GM21786 (cell line): ENCODE measurements around the gene TENM3.
"Not testable (repeated sequence)": the region's sequence is repeated elsewhere in the genome, so short reads cannot be mapped to it uniquely, and the experiment has no call there.

Experiments used
- ATAC-seq: cut with Tn5 transposase; IDR thresholded peaks from one replicate; pipeline ENCODE4 v1.9.1; 2021; ENCODE audit not compliant: unreplicated experiment

TENM3 gene

DNA sequence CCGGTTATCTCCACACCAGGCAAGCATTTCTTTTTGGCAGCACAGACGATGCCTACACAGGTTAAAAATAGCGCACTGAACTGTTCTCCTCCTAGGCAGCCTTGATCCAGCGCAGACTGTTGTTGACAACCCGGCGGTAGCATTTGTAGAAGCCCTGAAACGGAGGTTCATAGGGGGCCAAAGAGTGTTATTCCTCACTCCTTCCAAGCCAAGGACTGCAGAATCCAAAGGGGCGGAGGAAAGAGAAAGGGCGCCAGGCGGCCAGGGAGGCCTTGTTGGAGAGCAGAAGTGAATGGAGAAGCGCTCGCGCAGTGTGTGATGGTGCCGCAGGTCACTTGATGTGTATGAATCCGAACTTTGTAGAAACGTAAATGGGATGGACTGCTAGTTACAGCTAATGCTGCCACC is 82.7 kb downstream of the TENM3 start:
- no peak for ATAC-seq

GRCh38 chr4:182328505-182328904 is 85.3 kb downstream of the TENM3 start:
- no peak for ATAC-seq

DNA sequence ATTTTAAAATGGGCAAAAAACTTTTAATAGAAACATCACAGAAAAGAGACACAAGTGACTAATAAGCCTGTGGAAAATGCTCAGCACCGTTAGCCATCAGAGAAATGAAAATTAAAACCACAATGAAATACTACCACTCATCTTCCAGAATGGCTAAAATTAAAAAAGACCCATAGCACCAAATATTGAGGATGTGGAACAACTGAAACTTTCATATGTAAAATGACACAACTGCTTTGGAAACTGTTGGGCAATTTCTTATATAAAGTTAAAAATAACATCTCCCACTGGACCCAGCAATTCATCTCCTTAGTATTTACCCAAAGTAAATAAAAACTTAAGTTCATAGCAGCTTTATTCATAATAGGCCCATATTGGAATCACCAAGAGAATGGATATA is 94.2 kb downstream of the TENM3 start:
- no peak for ATAC-seq

DNA sequence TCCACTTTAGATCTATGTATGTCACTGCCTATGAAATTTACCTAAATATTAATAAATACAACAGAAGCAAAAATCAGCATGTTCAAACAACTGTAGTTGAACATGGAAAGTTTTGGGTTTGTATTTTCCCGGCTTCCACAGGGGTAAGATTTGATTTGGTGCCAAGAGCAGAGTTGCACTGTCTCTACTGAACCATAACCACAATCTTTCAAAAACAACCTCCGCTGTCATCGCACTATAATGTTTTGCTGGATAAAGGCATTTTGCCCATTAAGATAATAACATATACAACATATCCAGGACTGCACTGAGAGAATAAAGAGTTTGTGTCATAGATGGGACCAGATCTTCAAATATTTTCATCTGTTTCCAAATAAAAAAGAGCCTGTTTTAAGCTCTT is 94.9 kb downstream of the TENM3 start:
- no peak for ATAC-seq

DNA sequence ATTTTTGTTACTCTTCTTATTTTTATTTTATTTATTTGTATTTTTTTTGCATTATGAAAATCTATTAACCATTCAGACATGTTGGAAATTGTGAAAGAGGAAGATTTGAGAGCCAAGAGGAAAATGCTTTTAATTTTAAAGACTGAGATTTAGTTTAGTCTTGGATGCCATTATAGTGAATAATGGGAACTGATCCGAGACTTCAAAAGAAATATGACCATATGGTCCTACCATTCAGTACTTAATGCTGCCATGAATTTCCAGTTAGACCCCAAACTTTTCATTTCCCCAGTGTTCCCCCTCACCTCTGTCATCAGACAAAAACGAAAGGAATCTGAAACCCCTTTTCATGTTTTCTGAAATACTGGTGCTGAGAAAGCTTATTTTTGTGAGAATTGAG is 95.5 kb downstream of the TENM3 start:
- ATAC-seq = no peak

DNA sequence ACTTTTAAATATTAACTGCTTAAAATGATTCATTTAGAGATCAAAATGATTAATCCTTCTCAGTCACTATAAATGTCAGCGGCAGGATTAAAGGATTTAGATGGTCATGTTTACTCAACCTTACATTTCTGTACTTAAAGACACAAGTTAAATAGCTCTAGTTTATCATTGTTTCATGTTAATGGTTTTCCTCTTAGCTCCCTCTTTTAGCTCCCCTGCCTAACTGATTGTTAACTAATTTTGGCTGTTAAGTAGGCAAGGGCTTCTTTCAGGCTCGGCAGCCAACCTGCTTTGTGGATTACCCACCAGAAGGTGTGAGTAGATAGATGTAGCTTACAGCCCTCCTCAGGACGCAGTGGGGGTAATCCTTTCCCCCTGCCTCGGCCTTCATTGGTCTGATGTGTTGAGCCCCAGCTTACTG is 96.0 kb downstream of the TENM3 start:
- no peak for ATAC-seq

DNA sequence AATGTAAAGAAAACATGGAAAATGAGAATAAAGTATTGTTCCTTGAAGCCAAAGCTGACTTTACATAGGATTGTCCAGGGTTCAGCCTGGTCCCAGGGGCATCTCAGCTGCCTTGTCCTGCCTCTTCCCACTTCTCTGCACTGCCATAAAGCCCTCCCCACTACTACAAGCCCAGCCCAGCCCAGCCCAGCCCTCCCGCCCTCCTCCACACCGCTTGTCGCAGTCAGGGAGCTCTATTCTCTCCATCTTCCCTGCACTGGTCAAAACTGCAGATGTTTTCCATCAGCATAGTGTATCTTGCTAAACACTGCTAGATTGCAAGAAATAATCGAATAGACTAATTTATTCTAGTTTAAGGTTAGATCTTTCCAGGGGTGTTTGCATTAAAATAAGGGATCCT is 100.3 kb downstream of the TENM3 start:
- no peak for ATAC-seq

GRCh38 chr4:182344968-182345367 is 101.8 kb downstream of the TENM3 start:
- ATAC-seq = no peak

DNA sequence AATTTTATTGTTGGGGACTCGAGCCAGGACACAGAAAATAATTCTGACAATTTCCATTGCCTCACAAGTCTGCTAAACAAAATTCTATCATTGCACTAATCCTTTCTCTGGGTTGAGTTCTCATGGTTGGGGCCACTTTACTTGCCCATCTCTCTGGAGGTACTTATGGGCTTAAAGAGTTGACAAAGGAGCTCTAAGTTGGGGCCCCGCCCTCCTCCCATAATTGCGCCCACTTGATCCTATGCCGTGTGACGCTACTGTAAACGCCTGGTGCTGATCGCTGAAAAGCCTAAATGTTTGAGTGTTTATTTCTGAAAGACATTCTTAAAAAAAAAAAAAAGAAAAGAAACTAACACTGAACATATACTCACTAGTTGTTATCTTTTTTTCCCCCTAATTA is 103.0 kb downstream of the TENM3 start:
- no peak for ATAC-seq

- no peak for ATAC-seq
Observed at GRCh38 chr4:182346675-182347375, 103.6 kb downstream of the TENM3 start.

DNA sequence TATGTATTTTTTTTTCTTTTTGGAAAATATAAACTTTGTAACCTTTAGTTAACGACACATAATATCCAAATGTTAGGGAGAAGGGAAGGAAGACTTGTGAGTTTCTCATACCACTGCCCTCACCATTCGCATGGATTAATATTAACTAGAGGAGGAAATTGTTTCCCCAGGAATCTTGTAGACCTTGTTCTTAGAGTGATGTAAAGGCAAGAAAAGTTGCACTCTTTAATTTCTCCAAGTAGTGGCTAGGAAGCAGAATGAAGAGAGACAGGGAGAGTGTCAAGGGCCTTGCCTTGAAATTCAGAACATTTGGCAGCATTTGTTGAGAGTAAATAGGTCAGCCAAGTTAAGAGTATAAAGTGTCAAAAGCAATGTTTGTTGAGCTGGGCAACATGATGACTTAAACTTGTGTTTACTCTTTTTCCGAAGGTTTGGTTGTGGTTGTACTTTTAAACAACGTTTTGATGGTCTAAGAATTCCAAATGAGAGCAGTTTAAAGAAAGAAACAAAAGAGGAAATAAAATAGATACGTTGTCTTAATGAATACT is 105.7 kb downstream of the TENM3 start:
- no peak for ATAC-seq

- no peak for ATAC-seq
Observed at GRCh38 chr4:182350041-182350440, 106.8 kb downstream of the TENM3 start.

- ATAC-seq = no peak
Observed at GRCh38 chr4:182351485-182351884, 108.3 kb downstream of the TENM3 start.

GRCh38 chr4:182354106-182354505 is 110.9 kb downstream of the TENM3 start:
- no peak for ATAC-seq

DNA sequence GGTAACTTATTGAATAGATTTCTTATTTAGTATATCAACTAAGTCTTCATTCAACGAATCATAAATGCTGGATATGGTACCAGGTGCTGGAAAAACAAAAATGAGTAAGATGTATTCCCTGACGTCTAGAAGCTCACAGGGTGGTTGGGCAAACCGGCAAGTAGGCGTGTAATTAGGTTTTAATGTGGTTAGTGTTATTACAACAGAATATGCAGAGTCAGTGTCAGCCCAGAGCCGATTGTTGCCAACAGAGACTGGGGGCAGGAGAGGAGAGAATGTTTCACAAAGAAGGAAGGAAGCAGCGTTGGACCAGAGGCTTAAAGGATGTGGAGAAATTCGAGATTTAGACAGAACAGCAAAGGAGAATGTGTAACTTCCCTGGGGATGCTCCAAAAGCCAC is 111.7 kb downstream of the TENM3 start:
- ATAC-seq = no peak

DNA sequence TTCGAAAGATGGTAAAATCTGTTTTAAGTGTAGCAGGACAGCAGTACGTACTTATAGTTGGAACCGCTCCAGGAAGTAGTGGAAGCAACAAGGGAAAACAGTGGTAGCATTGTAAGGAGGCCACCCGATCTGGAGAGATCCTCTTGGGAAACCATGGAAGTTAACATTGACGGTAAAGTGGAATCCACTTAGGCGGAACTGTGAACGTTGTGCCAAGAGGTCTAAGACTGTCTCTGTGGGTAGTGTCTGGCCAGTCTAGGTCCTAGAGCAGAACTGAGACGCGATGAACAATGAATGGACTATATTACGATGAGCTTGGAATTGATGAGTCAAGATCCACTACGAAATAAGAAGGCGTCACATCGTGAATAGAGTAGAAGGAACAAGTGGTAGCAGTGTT is 124.0 kb downstream of the TENM3 start:
- ATAC-seq = no peak

GRCh38 chr4:182369211-182369610 is 126.0 kb downstream of the TENM3 start:
- ATAC-seq = no peak

GRCh38 chr4:182370491-182370890 is 127.3 kb downstream of the TENM3 start:
- ATAC-seq = no peak

DNA sequence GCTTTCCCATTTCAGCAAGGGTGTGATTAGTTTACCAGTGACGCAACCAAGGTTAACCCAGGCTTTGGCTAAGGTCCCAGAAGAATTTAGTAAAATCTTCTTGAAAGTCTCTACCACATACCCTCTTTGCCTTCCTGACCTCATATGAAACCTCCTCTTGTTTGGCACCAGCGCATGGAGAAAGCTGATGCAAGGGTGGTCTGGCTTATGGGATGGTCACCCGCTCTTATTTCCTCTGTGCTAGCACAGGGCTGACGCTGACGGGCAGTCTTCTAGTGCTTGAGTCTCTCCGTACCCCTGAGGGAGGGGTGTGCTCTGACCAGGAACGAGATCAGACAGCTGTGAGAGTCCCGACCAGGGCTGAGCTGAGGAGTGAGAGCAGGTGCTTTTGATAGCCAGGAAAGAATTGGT is 137.6 kb downstream of the TENM3 start:
- ATAC-seq = no peak

DNA sequence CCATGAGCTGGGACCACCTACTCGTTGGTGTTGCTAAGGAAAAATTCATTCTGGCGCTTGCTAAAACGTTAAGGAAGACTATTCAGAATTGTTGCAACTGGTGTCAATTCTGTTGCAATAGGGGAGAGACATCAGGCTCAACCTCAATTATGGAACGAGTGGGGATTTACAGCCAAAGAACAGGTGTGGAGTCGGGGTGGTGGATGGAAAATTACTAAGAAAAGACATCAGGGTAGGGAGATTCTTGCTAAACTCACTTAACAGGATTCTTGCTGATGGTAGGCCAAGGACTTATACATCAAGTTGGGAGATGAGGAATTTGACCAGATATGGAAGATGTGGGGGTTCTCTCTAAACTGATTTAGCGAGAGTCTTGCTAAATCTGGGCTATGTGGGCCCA is 139.7 kb downstream of the TENM3 start:
- no peak for ATAC-seq

DNA sequence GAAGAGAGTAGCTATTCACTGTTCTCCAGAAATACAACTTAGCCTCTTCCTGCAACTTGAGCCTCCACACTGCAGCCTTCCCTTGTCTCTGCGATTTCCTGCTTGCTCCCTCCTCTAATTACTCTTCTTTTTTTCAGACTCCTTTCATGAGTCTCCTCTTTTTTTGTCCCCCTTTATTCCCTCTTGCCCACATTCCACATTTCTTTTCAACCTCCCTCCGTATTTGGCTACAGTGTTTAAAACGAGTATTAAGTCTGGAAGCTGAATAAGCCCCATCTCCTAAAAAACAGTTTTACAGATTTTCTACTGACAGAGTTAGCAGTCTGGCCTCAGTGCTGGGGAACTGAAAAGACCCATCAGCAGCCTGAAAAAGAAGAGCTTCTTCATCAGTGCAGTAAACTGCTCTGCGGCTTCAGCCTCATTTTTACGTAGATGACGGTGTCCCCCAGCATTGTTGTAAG is 141.5 kb downstream of the TENM3 start:
- no peak for ATAC-seq

DNA sequence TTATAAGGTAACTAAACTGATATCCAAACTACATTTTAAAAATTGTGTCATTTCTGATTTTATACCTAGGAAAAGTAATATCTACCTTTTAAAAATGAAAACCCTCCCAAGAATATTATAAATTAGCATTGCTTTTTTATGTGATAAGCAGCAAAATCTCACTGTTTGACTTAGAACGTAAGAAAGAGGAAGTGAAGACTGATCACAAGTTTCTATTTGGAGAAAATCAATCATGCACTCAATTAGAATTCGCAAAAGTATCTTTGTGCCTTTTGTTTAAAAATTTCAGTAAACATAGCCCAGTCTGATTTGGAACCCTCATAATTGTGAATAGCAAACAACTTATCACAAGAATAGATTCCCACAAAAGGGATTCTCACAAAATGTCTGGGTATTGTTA is 142.7 kb downstream of the TENM3 start:
- peak; percentile 81 for ATAC-seq

- not testable (repeated sequence) for ATAC-seq
Observed at GRCh38 chr4:182386576-182386975, 143.4 kb downstream of the TENM3 start.
